Smooth muscle cell of the umbilical artery (primary cell): Measurements from ENCODE around the gene CLMP. TPM values are rescaled to one million over a fixed set of nuclear protein-coding genes. Genes with fewer than 3 reads are reported as not detected.

Experiments
- total RNA-seq: library from RNA; depleted of rRNA; stranded (reverse); fragments of >200 nt; gene quantifications from 2 replicates; pipeline ENCODE4 v1.2.3, GENCODE V29; 2014

CLMP gene, protein sequence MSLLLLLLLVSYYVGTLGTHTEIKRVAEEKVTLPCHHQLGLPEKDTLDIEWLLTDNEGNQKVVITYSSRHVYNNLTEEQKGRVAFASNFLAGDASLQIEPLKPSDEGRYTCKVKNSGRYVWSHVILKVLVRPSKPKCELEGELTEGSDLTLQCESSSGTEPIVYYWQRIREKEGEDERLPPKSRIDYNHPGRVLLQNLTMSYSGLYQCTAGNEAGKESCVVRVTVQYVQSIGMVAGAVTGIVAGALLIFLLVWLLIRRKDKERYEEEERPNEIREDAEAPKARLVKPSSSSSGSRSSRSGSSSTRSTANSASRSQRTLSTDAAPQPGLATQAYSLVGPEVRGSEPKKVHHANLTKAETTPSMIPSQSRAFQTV
- total RNA-seq = 111 and 152 TPM in 2 replicates

DNA sequence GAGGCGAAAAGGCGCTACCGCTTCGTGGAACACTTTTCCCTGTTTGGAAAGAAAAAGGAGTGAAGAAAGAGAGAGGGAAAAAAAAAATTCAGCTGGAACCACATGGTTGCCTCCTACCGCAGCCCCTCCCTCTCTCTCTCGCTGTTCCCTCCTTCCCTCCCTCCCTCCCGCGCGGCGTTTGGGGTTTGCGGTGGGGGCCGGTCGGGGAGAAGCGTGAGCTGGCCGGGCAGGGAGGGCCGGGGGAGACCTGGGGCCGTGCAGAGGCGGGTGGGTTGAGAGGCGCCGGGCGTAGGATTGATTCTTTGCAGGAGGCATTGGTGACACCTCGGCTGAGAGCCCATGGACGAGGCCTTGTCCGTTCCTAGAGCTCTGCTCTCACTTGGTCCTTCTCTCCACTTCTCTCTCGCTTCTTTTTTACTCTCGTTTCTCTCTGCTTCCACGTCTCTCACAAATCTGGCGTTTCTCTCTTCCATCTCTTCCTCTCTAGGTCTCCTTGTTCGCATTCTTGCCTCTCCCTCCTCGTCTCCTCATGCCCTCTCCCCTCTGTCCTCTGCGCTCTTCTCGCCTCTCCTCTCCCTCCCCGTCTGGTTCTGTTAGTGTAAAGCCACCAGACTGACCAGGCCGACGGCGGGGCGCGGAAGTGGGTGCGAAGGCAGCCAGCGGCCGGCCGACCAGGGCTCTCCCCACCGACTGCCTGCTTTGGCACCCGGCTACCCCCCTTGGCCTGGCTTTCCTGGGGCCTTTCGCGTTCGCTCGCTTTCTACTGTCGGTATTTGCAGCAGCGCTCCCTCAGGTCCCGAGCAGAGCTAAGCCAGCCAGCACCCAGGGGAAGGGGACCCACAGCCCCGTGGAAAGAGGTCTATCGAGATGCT lies at the start of gene CLMP:
TSS of gene CLMP (minus strand) at position 61 of the 872 bp plus-strand sequence. CDS start 308 bp downstream, outside the sequence.

DNA sequence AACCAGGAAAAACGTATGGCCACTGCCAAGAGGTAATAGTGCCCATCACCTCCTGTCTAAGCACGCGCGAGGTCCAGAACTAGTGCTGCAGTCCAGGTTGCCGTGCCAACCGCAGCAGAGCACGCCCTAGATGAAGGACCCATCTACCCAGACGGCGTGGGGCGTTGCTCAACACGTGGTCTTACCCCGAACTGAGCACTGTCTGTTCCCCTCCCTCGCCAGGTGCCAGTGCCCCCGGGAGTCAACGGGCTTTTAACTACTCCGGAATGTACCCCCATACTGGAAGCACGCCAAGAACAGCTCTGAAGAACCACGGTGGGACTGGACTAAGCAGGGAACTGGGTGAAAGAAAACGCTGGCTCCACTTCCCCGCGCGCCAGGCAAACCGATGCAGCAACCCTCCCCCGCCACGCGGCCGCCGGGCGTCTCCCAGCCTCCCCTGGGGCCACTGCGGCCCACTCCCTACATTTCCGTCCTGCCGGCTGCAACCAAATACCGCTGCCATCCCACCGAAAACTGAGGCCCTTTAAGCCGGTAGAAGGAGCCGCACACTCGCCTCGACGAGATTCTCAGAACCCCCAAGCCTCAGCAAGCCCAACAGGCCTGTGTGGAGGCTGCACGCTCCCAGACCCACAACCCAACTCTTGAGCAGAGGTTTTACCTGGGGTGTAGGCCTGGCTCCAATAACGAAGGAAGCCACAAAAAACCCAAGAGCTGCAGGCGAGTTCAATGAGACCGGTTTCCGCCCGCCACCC lies 133.5 kb downstream of the CLMP start, which contains the start of gene HSPA8:
TSS of gene HSPA8 (minus strand) at position 734 of the 755 bp plus-strand sequence. CDS start 812 bp downstream, outside the sequence.

Other genes with a start within 250 kb of the CLMP start
- not detected in 2 replicates for gene BSX, start 213.4 kb downstream of the CLMP start, total RNA-seq
- gene HSPA8, start 133.1 kb downstream of the CLMP start, total RNA-seq = 1,483 and 1,720 TPM in 2 replicates
- gene GRAMD1B, start 235.0 kb upstream of the CLMP start, total RNA-seq = 7.7 and 10.1 TPM in 2 replicates